ENCODE results near the gene P2RX6. TPM values are rescaled to one million over a fixed set of nuclear protein-coding genes. Genes with fewer than 3 reads are reported as not detected.

Gene P2RX6
- total RNA-seq, 1 experiment from 2014 or later, result 1.0 TPM

GRCh38 chr22:21012446-21013407 lies 2.2 kb upstream of the P2RX6 start:
- DNase-seq (ENCODE audit: low spot score), result no peak

GRCh38 chr22:21013657-21014201 lies 1.2 kb upstream of the P2RX6 start:
- DNase-seq (ENCODE audit: low spot score), result no peak

GRCh38 chr22:21014202-21014725 lies 701 bp upstream of the P2RX6 start:
- peak; percentile 45 for DNase-seq (ENCODE audit: low spot score)

- no peak for DNase-seq (ENCODE audit: low spot score)
These were observed 571 bp downstream of the P2RX6 start for GRCh38 chr22:21015466-21016006.

GRCh38 chr22:21016644-21017420 lies 1.9 kb downstream of the P2RX6 start:
- no peak for DNase-seq (ENCODE audit: low spot score)

GRCh38 chr22:21018314-21018713 lies 3.3 kb downstream of the P2RX6 start:
- no peak for DNase-seq (ENCODE audit: low spot score)

- no peak for DNase-seq (ENCODE audit: low spot score)
These were observed 6.0 kb downstream of the P2RX6 start for GRCh38 chr22:21020802-21021429.

- DNase-seq (ENCODE audit: low spot score), result no peak
These were observed 7.5 kb downstream of the P2RX6 start for GRCh38 chr22:21022507-21022906.

- no peak for DNase-seq (ENCODE audit: low spot score)
These were observed 8.1 kb downstream of the P2RX6 start for GRCh38 chr22:21022955-21023614.

- DNase-seq (ENCODE audit: low spot score), result no peak
These were observed 10.3 kb downstream of the P2RX6 start for GRCh38 chr22:21025266-21025665.

GRCh38 chr22:21025763-21026755 lies 11.1 kb downstream of the P2RX6 start:
- no peak for DNase-seq (ENCODE audit: low spot score)

- DNase-seq (ENCODE audit: low spot score), result no peak
These were observed 12.1 kb downstream of the P2RX6 start for GRCh38 chr22:21026783-21027692.

GRCh38 chr22:21028277-21029251 lies 13.6 kb downstream of the P2RX6 start:
- DNase-seq (ENCODE audit: low spot score), result no peak

- no peak for DNase-seq (ENCODE audit: low spot score)
These were observed 14.6 kb downstream of the P2RX6 start for GRCh38 chr22:21029486-21030025.

- DNase-seq (ENCODE audit: low spot score), result no peak
These were observed 15.1 kb downstream of the P2RX6 start for GRCh38 chr22:21030032-21030431.

- no peak for DNase-seq (ENCODE audit: low spot score)
These were observed 15.9 kb downstream of the P2RX6 start for GRCh38 chr22:21030621-21031544.
